Activated CD4-positive, alpha-beta T cell treated with anti-CD3 and anti-CD28 coated beads for 4 hours (primary cell): ENCODE data around the gene KLF16.
"Not testable (repeated sequence)": the region's sequence is repeated elsewhere in the genome, so short reads cannot be mapped to it uniquely, and the experiment has no call there.

Source experiments
- DNase-seq, 2 donors: peaks; one replicate each; pipeline ENCODE4 v3.0.0-alpha.2; 2020

Gene KLF16

DNA sequence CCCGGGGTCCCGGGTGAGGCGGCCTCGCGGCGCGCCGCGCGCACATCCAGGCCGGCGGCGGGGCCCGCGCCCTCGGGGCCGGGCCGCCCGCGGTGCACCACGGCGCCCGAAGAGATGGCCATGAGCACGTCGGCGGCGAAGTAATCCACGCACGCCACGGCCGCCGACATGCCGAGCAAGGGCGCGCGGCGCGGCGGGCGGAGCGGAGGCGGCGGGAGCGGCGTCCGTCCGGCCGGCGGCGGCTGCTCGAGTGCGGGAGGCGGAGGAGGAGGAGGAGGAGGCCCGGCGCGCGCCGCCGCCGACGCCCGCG lies at the start of gene KLF16:
KLF16 (minus strand) TSS at position 252 of the 310 bp plus-strand sequence; CDS start at position 170, 82 bp downstream.
- no peak for DNase-seq

DNA sequence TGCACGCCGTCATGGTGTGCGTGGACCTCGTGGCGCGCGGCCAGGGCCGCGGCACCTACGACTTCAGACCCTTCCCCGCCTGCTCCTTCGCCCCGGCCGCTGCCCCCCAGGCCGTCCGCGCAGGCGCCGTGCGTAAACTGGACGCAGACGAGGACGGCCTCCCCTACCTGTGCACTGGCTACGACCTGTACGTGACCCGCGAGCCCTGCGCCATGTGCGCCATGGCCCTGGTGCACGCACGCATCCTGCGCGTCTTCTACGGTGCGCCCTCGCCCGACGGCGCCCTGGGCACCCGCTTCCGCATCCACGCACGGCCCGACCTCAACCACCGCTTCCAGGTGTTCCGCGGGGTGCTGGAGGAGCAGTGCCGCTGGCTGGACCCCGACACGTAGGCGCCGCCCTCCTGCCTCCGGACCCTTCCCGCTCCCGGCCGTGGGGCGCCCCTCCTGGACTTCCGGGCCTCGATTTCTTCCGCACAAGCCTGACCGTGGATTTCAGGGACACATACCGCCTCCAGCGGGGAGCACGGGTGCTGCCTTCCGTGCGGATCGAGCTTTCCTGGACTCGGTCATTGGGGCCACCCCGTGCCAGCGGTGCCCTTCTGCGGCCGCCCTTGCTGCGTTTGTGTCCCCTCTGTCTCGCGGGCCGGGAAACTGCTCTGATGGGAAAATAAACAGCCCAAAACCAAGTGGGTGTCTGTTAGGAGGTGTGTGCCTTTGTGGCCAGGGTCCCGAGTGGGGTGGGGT lies 49.6 kb upstream of the KLF16 start:
- DNase-seq = no peak

DNA sequence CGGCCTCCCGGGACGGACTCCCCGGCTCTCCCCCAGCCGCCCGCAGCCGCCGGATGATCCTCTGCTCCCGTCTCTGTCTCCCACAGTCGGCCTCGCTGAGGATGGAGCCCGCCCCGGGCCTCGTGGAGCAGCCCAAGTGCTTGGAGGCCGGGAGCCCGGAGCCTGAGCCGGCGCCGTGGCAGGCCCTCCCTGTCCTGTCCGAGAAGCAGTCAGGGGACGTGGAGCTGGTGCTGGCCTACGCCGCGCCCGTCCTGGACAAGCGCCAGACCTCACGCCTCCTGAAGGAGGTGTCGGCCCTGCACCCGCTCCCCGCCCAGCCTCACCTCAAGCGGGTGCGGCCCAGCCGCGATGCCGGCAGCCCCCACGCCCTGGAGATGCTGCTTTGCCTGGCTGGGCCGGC lies 48.6 kb upstream of the KLF16 start:
- DNase-seq = no peak

DNA sequence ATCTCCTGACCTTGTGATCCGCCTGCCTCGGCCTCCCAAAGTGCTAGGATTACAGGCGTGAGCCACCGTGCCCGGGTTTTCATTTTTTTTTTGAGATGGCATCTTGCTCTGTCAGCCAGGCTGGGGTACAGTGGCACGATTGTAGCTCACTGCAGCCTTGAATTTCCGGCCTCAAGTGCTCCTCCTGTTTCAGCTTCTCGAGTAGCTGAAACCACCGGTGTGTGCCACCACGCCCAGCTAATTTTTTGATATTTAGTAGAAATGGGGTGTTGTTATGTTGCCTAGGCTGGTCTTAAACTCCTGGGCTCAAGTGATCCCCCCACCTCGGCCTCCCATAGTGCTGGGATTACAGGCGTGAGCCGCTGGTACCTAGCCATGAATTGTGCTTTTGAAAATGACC lies 47.7 kb upstream of the KLF16 start:
- peak in 1 of 2 donors; percentile 41 for DNase-seq

DNA sequence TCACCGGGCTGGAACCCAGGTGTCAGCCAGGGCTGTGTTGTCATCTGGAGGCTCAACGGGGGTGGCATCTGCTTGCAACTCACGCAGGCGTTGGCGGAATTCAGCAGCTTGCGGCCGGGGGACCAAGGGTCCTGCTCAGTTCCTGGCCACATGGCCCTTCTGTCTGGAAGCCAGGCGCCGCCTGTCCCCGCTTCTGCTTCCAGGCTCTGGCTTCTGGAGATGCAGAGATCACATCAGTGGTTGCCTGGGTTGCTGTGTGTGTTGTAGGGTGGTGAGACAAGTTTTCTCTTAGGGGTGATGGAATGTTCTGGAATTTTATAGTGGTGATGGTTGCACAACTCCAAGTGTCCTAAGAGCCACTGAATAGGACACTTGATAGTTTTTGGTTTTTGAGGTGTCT lies 46.8 kb upstream of the KLF16 start:
- no peak for DNase-seq

DNA sequence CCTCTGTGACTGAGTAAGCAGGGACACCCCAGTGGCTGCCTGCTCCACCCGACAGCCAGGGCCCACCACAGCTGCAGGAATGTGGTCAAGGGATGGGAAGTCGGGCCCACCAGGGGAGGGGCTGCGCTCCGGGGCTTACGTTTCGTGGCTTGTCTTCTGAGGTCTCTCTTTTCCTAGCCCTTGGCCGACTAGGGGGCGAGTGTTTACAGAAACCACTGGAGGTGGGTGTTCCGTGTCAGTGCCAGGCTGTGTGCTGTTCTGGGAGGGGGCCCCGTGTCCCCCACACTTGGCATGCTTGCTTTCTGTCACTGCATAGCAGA lies 46.3 kb upstream of the KLF16 start:
- DNase-seq = no peak

DNA sequence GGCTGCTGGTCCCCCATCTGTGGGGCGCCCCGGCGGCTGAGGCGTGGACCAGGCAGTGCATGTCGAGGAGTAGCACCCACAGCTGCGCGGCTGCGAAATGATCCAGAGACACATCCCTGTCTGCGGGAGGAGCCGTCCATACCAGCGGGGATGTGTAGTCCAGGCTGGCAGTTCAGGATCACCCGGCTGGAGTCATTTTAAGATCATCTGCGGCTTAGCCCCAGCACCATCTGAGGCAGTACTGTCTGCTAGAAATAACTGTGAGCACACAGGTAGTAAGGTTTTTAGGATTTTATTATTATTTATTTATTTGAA lies 44.9 kb upstream of the KLF16 start:
- no peak for DNase-seq

DNA sequence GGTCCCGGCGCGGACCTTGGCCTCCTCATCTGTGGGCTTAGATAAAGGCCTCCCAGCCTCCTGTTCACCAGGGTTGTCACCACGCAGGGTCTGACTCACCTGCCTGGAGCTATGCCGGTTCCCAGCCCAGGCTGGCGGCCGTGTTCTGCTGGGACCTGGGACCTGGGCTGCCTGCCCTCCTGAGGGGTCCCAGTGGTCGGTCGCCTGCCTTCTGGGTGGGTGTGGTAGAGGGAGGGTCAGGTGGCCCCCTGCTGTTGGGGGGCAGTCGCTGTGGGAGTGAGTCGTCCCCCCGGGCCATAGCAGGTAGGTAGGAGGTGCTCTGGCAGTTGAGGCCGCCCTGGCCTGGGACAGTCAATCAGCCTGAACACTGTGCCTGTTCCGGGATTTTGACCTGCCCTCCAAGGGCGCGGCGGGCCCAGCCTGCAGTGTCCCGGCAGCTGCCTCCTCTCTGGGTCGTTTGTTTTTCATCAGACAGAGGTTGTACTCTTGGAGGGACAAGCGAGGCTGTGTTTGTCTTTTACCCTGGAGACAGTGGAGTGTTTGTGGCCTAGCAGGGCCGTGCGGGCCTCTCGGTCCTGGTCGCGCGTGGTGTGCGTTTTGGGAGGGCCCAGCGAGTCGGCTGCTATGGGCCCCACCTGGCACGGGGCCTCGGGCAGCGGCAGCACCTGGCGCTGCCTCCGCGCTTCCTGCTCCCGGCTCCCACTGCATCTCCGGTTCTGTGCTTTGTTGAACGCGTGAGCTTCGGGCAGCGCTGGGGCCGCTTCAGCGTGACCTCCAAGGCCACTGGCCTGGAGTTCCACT lies 44.4 kb upstream of the KLF16 start:
- no peak for DNase-seq

DNA sequence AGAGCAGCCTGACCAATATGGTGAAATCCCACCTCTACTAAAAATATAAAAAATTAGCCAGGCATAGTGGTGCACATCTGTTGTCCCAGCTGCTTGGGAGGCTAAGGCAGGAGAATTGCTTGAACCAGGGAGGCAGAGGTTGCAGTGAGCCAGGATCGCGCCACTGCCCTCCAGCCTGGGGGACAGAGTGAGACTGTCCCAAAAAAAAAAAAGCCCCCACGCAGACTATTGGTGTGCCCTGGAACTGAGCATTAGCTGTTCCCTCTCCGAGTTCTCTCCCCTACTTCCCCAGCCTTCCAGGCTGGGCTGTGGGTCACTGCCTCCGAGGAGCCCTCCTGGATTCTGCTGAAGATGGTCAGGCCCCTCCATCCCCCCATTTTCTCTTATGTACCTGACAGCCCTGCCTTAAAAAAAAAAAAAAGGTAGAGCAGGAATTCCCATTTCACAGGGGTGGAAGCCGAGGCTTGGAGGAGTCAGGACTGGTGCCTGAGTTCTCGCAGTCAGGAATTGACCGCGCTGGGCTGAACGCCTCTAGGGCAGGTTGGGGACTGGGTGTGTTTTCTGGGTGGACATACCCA lies 43.7 kb upstream of the KLF16 start:
- DNase-seq = no peak

DNA sequence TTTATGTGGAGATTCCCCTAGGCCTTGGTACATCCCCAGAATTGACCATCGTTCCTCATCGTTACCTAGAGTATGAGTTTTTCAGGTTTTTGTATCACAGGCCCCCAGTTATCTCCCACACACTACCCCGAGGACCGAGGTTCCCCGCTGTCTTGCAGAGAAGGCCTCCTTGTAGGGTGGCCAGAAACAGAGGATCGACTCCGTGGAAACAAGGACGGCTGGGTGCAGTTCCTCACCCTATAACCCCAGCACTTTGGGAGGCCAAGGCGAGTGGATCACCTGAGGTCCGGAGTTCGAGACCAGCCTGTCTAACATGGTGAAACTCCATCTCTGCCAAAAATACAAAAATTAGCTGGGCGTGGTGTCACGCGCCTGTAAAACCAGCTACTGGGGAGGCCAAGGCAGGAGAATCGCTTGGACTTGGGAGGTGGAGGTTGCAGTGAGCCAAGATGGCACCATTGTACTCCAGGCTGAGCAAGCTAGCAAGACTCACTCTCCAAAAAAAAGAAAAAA lies 42.5 kb upstream of the KLF16 start:
- no peak for DNase-seq

DNA sequence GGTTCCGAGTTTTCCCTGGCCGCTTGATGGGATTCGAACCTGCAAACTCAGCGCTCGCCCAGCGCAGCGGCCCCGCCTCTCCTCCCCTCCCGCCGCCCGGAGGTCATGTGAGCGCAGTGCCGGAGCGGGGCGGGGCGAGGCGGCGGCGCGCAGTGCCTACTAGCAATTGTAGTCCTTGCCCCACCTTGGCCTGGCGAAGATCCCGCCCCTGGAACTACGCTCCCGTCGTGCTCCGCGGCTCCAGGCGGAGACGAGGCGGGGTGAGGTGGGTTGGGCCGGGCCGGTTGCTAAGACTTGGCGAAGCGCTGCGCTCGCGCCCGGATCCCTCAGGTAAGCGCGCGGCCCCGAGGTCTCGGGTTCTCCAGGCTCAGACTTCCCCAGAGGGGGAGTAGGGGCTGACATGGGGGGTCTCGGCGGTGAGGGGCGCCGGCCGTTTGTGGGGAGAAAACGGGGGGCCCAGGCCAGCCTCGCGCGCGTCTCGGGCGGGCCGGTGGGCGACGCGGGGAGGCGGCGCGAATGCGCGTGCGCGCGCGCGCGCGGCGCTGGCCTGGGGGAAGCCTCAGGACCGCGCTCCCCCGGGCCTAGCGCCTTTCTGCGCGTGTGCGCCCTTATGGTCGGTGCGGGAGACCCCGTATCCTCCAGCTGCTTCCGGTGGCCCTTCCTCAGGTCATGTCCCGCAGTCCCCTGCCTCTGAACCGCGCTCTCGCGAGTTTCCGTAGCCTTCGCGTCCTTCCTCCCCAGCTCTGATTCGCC lies 41.9 kb upstream of the KLF16 start, which contains the start of the genes ADAT3 and SCAMP4:
ADAT3 (plus strand) TSS at position 290 of the 753 bp plus-strand sequence. CDS start 6,649 bp downstream, outside the sequence.
SCAMP4 (plus strand) TSS at position 290 of the 753 bp plus-strand sequence. CDS start 9,621 bp downstream, outside the sequence.
- peak; percentile 97 to 98 for DNase-seq

DNA sequence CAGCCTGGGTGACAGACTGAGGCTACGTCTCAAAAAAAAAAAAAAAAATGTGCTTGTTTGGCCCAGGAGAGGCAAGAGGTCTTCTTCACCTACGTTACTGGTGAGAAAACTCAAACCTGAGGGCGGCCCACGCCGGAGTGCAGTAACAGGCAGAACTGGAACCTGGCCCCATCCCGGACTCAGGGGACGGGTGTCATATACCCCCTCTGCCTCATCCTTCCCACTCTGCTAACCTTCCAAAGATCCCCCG lies 41.4 kb upstream of the KLF16 start:
- no peak for DNase-seq

DNA sequence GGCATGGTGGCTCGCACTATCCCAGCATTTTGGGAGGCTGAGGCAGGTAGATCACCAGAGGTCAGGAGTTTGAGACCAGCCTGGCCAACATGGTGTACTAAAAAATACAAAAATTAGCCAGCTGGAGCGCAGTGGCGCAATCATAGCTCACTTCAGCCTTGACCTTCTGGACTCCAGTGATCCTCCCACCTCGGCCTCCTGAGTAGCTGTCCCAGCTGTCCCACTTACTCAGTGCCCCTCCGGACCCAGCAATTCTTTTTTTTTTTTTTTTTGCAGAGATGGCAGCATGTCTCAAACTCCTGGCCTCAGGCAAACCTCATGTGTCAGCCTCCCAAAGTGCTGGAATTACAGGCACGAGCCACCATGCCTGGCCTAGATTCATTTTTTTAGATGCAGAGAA lies 39.5 kb upstream of the KLF16 start:
- DNase-seq = no peak

DNA sequence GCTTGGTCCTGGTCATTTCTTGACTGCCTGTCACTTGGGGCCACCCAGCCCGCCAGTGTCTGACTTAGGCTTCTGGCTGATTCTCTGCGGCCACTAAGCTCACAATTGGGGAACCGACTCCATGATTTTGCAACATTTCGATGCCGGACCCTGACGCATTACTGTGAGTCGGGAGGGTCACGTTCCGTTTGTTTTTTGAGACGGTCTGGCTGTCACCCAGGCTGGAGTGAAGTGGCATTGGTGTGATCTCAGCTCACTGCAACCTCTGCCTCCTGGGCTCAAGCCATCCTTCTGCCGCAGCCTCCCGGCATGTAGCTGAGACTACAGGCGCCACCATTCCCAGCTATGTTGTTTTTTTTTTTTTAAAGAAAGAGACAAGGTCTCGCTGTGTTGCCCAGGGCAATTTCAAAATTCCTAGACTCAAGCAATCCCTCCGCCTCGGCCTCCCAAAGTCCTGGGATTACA lies 38.6 kb upstream of the KLF16 start:
- no peak for DNase-seq

DNA sequence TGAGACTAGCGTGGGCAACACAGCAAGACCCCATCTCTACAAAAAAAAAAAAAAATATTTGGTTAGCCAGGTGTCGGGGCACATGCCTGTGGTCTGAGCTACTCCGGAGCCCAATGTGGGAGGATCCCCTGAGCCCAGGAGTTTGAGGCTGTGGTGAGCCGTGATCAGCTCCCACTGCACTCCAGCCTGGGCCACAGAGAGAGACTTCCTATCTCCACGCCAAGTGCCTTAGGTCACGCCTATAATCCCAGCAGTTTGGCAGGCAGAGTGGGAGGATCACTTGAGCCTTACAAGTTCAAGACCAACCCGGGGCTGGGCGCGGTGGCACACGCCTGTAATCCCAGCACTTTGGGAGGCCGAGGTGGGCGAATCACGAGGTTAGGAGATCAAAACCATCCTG lies 33.1 kb upstream of the KLF16 start:
- no peak for DNase-seq

DNA sequence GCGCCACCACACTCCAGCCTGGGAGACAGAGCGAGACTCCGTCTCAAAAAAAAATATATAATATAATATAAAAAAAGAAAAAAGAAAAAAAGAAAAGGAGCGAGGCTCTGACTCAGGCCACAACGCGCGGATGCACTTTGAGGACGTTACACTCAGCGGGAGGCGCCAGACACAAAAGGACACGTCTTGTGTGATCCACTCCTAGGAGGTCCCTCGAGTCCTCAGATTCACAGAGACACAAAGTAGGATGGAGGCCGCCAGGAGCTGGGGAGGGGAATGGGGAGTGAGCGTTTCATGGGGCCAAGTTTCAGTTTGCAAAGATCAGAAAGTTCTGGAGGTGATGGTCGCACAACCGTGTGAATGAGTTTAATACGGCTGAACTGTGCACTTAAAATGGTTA lies 30.4 kb upstream of the KLF16 start:
- no peak for DNase-seq

DNA sequence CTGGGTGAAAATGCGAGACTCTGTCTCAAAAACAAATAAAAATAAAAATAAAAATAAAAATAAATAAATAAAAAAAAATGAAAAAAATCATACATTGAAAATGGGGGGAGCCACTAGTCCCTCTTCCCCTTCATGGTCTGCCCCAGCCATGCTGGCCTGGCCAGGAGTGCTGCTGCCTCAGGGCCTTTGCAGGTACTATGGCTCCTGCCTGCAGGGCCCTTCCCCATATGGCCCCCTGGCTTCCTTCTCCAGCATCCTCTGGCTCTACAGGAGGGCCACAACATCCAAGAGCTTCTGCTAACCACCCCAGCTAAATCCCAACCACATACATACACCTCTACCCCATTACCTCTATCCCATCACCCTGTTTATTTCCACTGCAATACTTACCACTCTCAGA lies 26.5 kb upstream of the KLF16 start:
- DNase-seq = no peak

DNA sequence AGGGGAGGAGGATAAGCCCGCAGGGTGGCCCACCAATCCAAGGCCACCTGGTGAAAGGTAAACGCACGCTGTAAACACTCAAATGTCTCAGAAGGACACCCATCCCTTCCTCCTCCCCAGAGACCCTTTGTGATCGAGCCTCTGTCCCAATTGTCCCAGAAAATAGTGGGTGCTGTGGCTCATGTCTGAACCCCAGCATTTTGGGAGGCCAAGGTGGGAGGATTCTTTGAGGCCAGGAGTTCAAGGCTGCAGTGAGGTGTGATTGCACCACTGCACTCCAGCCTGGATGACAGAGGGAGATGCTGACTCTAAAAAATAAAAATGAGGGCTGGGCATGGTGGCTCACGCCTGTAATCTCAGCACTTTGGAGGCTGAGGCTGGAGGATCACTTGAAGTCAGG lies 25.0 kb upstream of the KLF16 start:
- no peak for DNase-seq

DNA sequence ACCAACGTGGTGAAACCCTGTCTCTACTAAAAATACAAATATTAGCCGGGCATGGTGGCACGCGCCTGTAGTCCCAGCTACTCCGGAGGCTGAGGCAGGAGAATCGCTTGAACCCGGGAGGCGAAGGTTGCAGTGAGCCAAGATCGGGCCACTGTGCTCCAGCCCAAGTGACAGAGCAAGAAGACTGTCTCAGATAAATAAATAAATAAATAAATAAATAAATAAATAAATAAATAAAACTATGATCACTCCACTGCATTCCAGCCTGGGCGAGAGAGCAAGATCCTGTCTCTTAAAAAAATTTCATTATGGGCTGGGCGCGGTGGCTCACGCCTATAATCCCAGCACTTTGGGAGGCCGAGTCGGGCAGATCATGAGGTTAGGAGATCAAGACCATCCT lies 23.0 kb upstream of the KLF16 start:
- not testable (repeated sequence) for DNase-seq

DNA sequence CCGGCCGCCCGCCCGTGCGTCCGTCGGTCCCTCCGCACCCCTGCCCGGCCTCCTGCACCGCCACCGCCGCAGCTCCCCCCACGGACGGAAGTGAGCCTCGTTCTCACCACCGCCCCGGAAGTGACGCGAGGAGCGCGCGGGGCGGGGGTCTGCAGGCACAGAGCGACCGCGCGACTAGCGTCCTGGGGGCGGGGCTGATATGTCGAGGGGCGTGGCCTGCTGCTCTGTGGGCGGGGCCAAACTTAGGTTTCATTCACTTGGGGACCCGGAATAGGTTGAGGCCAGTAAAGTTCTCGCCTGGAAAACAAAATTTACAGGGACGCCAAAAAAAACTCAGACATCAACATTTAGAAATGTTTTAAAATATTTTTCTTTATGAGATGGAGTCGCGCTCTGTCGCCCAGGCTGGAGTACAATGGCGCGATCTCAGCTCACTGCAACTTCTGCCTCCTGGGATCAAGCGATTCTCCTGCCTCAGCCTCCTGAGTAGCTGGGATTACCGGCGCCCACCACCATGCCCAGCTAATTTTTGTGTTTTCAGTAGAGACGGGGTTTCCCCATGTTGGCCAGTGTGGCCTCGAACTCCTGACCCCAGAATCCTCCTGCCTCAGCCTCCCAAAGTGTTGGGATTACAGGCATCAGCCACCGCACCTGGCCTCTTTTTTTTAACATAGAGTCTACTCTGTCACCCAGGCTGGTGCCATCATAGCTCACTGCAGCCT lies 22.2 kb upstream of the KLF16 start, which contains the start of gene ABHD17A:
ABHD17A (minus strand) TSS at position 99 of the 722 bp plus-strand sequence. CDS start 3,930 bp downstream, outside the sequence.
- DNase-seq = peak; percentile 93 to 95

DNA sequence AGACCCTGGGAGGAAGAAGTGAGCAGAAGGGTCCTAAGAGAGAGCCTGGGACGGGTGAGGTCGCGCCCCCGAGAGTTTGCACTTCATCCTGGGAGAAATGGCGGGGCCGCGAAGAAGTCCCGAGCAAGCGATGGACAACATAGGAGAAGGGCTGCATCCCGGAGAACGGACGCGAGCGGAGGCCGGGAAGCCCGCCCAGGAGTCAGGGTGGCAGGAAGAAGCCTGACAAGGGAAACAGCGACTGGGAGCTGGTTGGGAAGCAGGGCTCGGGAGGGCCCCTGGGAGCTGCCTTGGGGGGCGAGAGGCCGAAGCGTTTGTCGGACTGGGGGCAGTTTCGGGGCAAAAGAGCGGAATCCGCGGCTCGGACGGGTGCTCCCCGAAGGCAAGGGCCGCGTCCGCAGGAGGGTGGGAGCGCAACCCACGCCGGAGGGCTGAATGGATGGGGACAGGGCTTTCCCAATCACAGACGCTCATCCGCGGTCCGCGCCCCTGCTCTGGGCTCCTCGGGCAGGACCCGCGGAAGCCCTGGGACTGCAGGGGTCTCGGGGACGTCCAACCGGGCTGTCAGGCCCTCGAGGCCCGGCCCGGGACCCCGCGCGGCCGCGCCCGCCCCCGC lies 21.4 kb upstream of the KLF16 start:
- no peak for DNase-seq

DNA sequence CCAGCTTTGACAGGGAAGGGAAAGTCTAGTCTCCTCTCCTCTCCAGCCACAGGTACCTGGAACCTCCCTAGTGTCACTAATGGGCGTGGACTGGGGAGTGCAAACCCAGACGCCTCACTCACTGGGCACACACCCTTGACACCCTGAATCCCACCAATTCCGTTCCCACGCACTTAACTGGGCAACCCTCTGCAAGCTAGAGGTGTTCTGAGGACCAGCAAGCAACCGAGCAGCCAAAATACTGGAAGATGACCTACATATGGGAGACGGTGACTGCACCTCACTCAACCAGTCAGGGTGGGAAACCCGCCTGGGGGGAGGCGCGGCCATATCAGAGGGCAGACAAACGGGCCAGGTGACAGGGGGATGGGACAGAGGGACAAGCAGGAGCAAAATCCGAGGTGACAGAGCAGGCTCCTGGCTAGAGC lies 20.9 kb upstream of the KLF16 start:
- peak; percentile 29 to 62 for DNase-seq
